ENCODE measurements around the gene PLAC8.
"Not testable (repeated sequence)": the region's sequence is repeated elsewhere in the genome, so short reads cannot be mapped to it uniquely, and the experiment has no call there.

Gene PLAC8

GRCh38 chr4:83074086-83074704 is 40.3 kb downstream of the PLAC8 start:
- peak in 8 of 56 donors; percentile 1 to 18 (median 4) for DNase-seq

GRCh38 chr4:83071116-83071515 is 43.4 kb downstream of the PLAC8 start:
- no peak for DNase-seq

GRCh38 chr4:83067058-83067639 is 47.4 kb downstream of the PLAC8 start:
- DNase-seq, result no peak

GRCh38 chr4:83065266-83065665 is 49.3 kb downstream of the PLAC8 start:
- DNase-seq, result no peak

GRCh38 chr4:83062739-83063138 is 51.8 kb downstream of the PLAC8 start:
- no peak for DNase-seq

GRCh38 chr4:83054928-83055327 is 59.6 kb downstream of the PLAC8 start:
- DNase-seq, result no peak

GRCh38 chr4:83048781-83049180 is 65.7 kb downstream of the PLAC8 start:
- DNase-seq, result not testable (repeated sequence)

- no peak for DNase-seq
Measured at GRCh38 chr4:83046693-83047473, 67.6 kb downstream of the PLAC8 start.

- DNase-seq, result no peak
Measured at GRCh38 chr4:83043801-83044407, 70.6 kb downstream of the PLAC8 start.

- not testable (repeated sequence) for DNase-seq
Measured at GRCh38 chr4:83043157-83043556, 71.4 kb downstream of the PLAC8 start.

- no peak for DNase-seq
Measured at GRCh38 chr4:83040269-83040668, 74.3 kb downstream of the PLAC8 start.
